Subcutaneous abdominal adipose tissue (tissue), 5 donors: ENCODE data around the gene CHSY1.
"Not testable (repeated sequence)": the region's sequence is repeated elsewhere in the genome, so short reads cannot be mapped to it uniquely, and the experiment has no call there.

Experiments used
- H3K27ac ChIP-seq: one replicate; pipeline ENCODE4 v1.7.0; 2013; ENCODE audit warnings: low read depth, mild to moderate bottlenecking, inconsistent platforms, low read length, moderate library complexity
- H3K27me3 ChIP-seq, 5 donors: one replicate each; pipeline ENCODE4 v1.7.0; 2013; ENCODE audit warnings: low read length in 5 of 5, inconsistent platforms in 1 of 5; ENCODE audit not compliant: control insufficient read depth in 5 of 5, insufficient read depth in 4 of 5
- H3K36me3 ChIP-seq, 5 donors: one replicate each; pipeline ENCODE4 v1.7.0; 2013; ENCODE audit warnings: low read length in 5 of 5; ENCODE audit not compliant: control insufficient read depth in 5 of 5, insufficient read depth in 5 of 5
- H3K4me1 ChIP-seq, 5 donors: one replicate each; pipeline ENCODE4 v1.7.0; 2013; ENCODE audit warnings: low read length in 5 of 5, mild to moderate bottlenecking in 3 of 5, moderate library complexity in 1 of 5; ENCODE audit not compliant: control insufficient read depth in 5 of 5, insufficient read depth in 5 of 5
- H3K4me3 ChIP-seq, 5 donors: one replicate each; pipeline ENCODE4 v1.7.0; 2013; ENCODE audit warnings: low read length in 5 of 5, low read depth in 1 of 5
- H3K9ac ChIP-seq, 5 donors: one replicate each; pipeline ENCODE4 v1.7.0; 2013; ENCODE audit warnings: low read length in 5 of 5, mild to moderate bottlenecking in 4 of 5, moderate library complexity in 3 of 5
- H3K9me3 ChIP-seq, 5 donors: one replicate each; pipeline ENCODE4 v1.7.0; 2013; ENCODE audit warnings: low read length in 5 of 5; ENCODE audit not compliant: control insufficient read depth in 5 of 5
- donor health status: healthy.
- donor health status: healthy.
- donor health status: healthy.
- donor health status: healthy.
- donor health status: healthy.

Gene CHSY1

GRCh38 chr15:101251830-101252820, at the start of gene CHSY1:
Gene CHSY1 (minus strand): TSS chr15:101252048. CDS start chr15:101251456, 592 bp downstream.
- H3K4me3 ChIP-seq = peak within 1 kb of the TSS; percentile 75 to 87 (median 86)
- peaks cover 6 to 36% (median 27%) of the 10 kb centered on the region in 5 donors for H3K4me1 ChIP-seq
- no peaks in the 10 kb centered on the region for H3K9me3 ChIP-seq
- peak within 1 kb of the TSS; percentile 65 for H3K27ac ChIP-seq
- H3K36me3 ChIP-seq = peaks cover 0 to 4% (median 0%) of the 10 kb centered on the region in 5 donors
- peak within 1 kb of the TSS in 4 of 5 donors; percentile 66 to 83 (median 81) for H3K9ac ChIP-seq
- no peaks in the 10 kb centered on the region for H3K27me3 ChIP-seq

GRCh38 chr15:101296418-101297405, 44.9 kb upstream of the CHSY1 start:
- no peaks in the 10 kb centered on the region for H3K27me3 ChIP-seq
- no peak overlapping the region for H3K27ac ChIP-seq
- peaks cover 0 to 4% (median 0%) of the 10 kb centered on the region in 5 donors for H3K36me3 ChIP-seq
- peaks cover 7 to 27% (median 25%) of the 10 kb centered on the region in 5 donors for H3K4me1 ChIP-seq
- H3K9ac ChIP-seq = peak overlapping the region in 1 of 5 donors; percentile 96
- no peaks in the 10 kb centered on the region for H3K9me3 ChIP-seq
- H3K4me3 ChIP-seq = peak overlapping the region in 3 of 5 donors; percentile 96 to 99 (median 98)

GRCh38 chr15:101295607-101296161, 43.8 kb upstream of the CHSY1 start:
- Histone ChIP-seq H3K9ac (peak overlapping the region; percentile 80 to 96 (median 92)), H3K36me3 (peaks cover 0 to 6% (median 0%) of the 10 kb centered on the region in 5 donors), H3K4me3 (peak overlapping the region; percentile 86 to 99 (median 96)), H3K27me3 (no peaks in the 10 kb centered on the region), H3K4me1 (peaks cover 7 to 27% (median 24%) of the 10 kb centered on the region in 5 donors), H3K27ac (peak overlapping the region; percentile 95), H3K9me3 (no peaks in the 10 kb centered on the region)

- Histone ChIP-seq H3K27ac (peak within 1 kb of the TSS; percentile 95), H3K36me3 (peaks cover 0 to 12% (median 4%) of the 10 kb centered on the region in 5 donors), H3K9ac (peak within 1 kb of the TSS; percentile 89 to 96 (median 95)), H3K9me3 (no peaks in the 10 kb centered on the region), H3K27me3 (no peaks in the 10 kb centered on the region), H3K4me1 (peaks cover 7 to 27% (median 24%) of the 10 kb centered on the region in 5 donors), H3K4me3 (peak within 1 kb of the TSS; percentile 86 to 99 (median 96))
These were observed 43.1 kb upstream of the CHSY1 start, which contains the start of gene SNRPA1 for GRCh38 chr15:101294731-101295606. Gene SNRPA1 (minus strand): TSS chr15:101295248. CDS start chr15:101295178, 70 bp downstream.

- peak overlapping the region; percentile 86 to 99 (median 96) for H3K4me3 ChIP-seq
- H3K27ac ChIP-seq = peak overlapping the region; percentile 95
These were observed 41.3 kb upstream of the CHSY1 start for GRCh38 chr15:101293122-101293521.

GRCh38 chr15:101288905-101289513, 37.2 kb upstream of the CHSY1 start:
- peaks cover 21 to 46% (median 34%) of the 10 kb centered on the region in 5 donors for H3K36me3 ChIP-seq

More at GRCh38 chr15:101293122-101293521, 41.3 kb upstream of the CHSY1 start:
- Histone ChIP-seq H3K9me3 (no peaks in the 10 kb centered on the region), H3K27me3 (no peaks in the 10 kb centered on the region), H3K4me1 (peaks cover 7 to 29% (median 24%) of the 10 kb centered on the region in 5 donors), H3K9ac (peak overlapping the region in 4 of 5 donors; percentile 0 to 96 (median 28)), H3K36me3 (peaks cover 0 to 16% (median 8%) of the 10 kb centered on the region in 5 donors)

GRCh38 chr15:101287342-101287741, 35.5 kb upstream of the CHSY1 start:
- not testable (repeated sequence) for H3K27ac ChIP-seq, H3K4me3 ChIP-seq, H3K9ac ChIP-seq, H3K27me3 ChIP-seq, H3K4me1 ChIP-seq, H3K9me3 ChIP-seq
- H3K36me3 ChIP-seq = peaks cover 28 to 60% (median 44%) of the 10 kb centered on the region in 5 donors

More at GRCh38 chr15:101288905-101289513, 37.2 kb upstream of the CHSY1 start:
- H3K4me3 ChIP-seq = no peak overlapping the region
- no peak overlapping the region for H3K9ac ChIP-seq
- peaks cover 7 to 13% (median 13%) of the 10 kb centered on the region in 5 donors for H3K4me1 ChIP-seq
- H3K27me3 ChIP-seq = no peaks in the 10 kb centered on the region
- H3K9me3 ChIP-seq = no peaks in the 10 kb centered on the region
- no peak overlapping the region for H3K27ac ChIP-seq

- Histone ChIP-seq H3K9me3 (no peaks in the 10 kb centered on the region), H3K4me1 (peaks cover 0 to 3% (median 0%) of the 10 kb centered on the region in 5 donors), H3K9ac (no peak overlapping the region), H3K27me3 (no peaks in the 10 kb centered on the region), H3K36me3 (peaks cover 33 to 64% (median 49%) of the 10 kb centered on the region in 5 donors), H3K27ac (no peak overlapping the region), H3K4me3 (no peak overlapping the region)
These were observed 34.7 kb upstream of the CHSY1 start for GRCh38 chr15:101286471-101287114.
